NCI-H226 (cell line): ENCODE data around the gene ARL10.
"Not testable (repeated sequence)": the region's sequence is repeated elsewhere in the genome, so short reads cannot be mapped to it uniquely, and the experiment has no call there.

Source experiments
- DNase-seq: peaks from one replicate; pipeline ENCODE4 v3.0.0-alpha.2; 2015

The ARL10 gene

DNA sequence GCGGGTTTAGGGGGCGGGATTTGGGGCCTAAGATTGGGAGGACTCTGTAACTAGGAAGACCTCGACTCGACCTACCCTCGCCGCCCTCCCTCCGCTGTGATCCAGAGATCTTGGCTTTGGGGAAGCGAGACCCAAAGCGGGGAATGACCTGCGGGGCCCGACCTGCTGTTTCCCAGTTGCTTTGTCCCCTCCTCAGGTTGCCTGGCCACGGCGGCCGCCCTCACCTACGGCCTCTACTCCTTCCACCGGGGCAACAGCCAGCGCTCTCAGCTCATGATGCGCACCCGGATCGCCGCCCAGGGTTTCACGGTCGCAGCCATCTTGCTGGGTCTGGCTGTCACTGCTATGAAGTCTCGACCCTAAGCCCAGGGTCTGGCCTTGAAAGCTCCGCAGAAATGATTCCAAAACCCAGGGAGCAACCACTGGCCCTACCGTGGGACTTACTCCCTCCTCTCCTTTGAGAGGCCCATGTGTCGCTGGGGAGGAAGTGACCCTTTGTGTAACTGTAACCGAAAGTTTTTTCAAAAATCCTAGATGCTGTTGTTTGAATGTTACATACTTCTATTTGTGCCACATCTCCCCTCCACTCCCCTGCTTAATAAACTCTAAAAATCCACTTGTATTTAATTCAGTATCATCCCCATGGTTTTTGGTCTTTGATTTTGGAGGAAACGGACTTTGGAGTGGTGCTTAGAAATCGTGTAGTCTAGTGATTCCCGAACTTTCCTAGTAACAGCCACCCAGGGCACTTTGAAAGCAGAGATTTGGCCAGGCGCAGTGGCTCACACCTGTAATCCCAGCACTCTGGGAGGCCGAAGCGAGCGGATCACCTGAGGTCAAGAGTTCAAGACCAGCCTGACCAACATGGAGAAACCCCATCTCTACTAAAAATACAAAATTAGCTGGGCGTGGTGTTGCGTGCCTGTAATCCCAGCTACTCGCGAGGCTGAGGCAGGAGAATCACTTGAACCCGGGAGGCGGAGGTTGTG is 24.1 kb downstream of the ARL10 start:
- no peak for DNase-seq

DNA sequence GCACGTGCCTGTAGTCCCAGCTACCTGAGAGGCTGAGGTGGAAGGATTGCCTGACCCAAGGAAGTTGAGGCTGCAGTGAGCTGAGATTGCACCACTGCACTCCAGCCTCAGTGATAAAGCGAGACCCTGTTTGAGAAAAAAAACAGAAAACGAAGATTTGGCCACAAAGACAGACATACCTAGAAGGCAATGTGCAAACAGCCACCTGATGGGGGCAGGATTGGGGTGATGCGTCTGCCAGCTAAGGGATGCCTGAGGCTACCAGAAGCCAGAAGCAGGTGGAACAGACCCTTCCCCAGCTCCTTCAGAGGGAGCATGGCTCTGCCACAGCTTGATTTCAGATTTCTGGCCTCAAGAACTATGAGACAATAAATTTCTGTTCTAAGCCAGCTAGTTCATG is 26.2 kb downstream of the ARL10 start:
- no peak for DNase-seq

DNA sequence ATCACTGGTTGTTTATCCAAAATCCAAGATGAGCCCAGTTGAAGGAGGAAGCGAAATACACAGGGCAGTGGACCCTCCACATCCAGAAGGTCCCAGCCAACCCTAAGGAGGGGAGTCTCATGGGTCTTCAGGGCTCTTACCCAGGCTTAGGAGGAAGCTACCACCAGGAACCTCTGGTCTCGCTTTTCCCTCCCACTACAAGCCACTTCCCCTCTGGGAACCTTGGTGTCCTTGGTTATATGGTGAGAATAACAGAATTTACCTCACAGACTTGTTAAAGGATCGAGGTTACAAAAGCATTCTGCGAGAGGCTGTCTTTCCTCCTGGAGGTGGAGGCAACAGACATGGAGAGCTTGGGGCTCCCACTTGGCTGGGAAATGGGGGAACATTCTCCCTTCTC is 26.7 kb downstream of the ARL10 start:
- no peak for DNase-seq

DNA sequence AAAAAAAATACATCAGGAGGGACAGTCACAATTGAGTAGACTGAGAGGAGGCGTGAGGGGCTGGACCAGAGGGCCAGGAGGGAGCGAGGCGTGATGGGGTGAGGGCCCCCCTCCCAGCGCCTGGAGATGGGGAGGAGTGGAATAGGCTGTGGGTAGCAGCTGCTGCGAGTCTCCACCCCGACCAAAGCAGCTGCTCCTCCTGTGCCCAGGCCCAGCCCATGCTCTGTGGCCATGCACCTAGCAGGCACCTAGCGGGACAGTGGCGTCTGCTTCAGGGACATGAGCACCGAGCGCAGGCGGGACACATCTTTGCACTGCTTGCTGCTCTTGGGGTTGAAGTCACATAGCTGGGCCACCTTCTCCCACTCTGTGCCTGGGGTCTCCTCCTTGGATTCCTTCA is 27.2 kb downstream of the ARL10 start:
- DNase-seq = no peak

DNA sequence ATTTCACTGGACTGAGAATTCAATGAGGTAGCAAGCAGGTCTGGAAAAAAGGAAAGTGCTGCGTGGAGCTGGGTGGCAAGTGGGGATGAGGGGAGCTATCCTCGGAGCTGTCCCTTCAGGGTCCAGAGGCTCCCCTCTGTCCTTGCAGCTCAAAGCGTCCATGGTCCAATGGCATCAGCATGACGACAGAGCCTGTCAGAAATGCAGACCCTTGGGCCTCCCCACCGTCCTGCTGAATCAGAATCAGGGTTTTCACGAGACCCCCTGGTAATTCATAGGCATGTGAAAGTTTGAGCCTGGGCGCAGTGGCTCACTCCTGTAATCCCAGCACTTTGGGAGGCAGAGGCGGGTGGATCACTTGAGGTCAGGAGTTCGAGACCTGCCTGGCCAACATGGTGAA is 28.8 kb downstream of the ARL10 start:
- no peak for DNase-seq

DNA sequence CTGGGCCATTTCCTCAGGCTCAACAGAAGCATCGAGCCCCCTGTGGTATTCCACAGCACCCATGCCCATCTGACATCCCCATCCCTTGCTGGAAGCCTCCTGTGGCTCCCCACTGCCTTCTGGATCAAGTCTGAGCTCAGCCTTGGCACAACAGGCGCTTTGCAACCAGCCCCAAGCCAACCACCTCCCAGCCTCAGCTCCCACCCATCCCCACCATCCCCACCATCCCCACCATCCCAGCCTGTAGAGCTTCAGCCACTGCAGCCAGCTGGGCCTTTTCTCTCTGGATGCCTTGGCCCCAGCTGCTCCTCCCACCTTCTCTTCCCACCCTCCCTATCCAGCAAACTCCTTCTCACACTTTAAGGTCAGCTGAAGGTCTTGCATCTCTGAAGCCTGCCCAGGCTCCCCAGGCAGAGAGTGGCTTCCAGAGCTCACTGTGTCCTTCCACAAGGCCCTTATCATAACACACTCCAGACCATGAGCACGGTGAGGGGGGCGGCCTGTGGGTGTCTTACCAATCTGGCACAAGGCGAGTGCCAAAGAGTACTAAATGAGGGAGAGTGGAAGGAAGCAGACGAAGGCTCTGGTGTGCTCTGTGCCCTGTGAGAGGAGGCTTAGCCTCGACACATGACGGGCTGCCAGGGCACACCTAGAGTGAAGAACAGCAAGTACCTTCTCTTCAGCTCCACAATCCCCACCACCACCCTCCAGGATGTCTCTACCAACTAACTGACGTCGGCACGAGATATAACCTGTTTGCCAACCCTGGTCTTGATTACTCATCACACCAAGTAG is 29.8 kb downstream of the ARL10 start:
- DNase-seq = no peak

DNA sequence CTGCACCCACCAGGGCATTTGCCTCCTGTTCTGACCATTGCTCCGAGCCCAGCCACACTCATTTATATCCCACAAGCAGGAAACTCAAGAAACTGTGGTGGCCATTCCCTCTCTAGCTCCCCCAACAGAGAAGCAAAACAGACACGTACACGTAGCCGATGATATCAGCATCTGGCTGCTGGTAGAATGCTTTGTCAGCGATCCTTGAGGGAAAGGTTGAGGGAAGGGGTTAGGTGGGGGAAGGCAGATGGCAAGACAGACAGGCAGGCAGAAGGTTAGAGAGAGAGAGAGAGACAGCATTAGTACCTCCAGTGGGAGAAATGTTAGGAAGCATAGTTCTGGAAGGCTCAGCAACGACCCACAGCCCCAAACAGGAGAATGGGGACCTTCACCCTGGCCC is 31.0 kb downstream of the ARL10 start:
- DNase-seq = no peak

GRCh38 chr5:176397736-176398420 is 32.6 kb downstream of the ARL10 start:
- DNase-seq = no peak

DNA sequence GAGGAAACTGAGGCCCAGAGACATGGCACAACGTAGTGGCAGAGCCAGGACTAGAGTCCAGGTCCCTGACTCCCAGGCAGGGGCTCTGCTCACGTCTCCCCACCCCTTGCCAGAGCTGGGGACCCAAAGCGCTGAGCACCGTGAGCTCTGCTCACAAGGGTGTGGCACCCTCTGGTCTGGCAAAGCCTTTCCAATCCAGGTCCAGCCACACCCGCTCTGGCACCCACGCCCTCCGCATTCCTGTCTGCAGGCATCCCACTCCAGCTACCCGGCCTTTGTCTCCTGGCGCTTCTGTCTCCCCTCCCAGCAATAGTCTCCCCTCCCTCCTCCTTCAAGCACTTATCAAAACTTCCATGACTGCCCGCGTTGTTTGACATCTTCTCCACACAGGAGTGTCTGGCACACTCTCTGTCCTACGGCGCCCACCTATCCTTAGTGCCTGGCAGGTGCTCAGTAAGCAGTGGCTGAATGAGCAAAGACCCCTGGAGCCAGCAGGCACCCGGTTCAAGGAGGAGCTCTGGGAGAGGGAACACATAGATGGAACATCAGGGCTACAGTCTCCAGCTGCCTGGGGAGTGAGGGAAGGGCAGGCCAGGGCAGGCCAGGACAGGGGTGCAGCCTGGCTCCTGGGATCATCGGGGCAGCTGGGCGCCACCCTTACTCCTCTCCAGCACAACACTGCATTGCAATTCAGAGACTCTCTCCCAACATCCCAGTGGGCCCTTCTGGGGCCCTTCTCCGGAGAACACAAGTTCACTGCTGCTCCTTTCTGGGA is 35.3 kb downstream of the ARL10 start:
- DNase-seq = peak; percentile 50

DNA sequence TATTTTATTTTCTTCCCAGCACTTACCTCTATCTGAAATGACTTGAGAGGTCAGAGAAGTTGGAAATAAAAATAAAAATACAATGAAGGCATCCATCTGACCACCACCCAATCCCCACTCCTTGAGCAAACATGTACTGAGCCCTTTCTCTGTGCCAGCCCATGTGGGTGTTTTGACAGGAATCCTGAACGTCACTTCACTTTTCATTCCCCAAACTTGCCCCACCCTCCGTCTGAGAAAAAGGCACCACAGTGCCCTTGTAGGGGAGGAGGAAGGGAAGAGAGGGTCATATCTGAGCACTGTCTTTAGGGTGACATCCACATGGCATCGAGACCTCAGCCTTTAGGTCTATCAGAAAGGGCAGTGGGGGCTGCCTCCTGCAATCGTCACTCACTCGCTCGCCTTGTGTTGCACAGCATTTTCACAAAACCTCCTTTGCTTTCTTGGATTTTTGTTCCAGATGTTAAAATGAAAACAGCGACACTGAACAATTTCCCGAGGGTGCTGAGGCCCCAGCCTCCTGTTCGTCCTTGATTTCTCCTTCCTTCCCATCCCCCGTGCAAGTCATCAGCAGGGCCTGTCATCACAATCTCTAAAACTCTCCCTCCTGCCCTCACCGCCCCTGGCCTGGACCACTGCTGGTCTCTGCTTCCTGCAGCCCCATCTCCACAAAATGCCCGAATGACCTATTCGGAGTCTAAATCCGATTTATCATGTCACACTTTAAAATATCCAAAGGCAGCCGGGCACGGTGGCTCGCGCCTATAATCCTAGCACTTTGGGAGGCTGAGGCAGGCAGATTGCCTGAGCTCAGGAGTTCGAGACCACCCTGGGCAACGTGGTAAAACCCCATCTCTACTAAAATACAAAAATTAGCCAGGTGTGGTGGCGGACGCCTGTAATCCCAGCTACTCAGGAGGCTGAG is 36.3 kb downstream of the ARL10 start:
- DNase-seq = no peak

GRCh38 chr5:176405656-176406435 is 40.6 kb downstream of the ARL10 start:
- DNase-seq = no peak

DNA sequence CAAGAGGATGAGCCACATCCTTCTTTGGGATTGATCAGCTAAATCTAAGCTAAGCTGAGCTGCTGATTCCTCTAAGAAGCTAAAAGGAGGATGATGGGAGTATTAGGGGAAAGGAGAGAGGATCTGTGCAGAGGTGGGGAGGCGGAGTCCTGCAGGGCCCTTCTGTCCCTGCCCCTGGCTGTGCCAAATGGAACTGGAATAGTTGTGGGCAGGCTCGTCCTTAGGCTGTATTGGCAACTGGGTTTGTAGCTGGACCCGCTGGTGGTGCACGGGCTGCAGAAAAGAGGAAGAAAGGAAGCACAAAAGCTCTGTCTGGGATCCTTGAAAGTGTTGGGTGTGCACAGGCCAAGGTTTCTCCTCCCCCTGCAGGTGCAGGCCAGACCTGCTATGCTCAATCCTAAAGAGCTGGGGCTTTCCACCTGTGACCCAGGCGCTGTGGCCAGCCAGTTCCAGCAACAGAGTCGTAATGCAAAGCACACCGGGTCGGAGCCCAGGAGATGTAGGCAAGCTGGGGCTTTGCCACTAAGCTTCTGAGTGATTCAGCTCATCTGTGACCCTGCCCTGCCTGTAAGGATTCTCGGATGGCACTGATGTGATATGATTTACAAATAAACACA is 41.3 kb downstream of the ARL10 start:
- DNase-seq = no peak

DNA sequence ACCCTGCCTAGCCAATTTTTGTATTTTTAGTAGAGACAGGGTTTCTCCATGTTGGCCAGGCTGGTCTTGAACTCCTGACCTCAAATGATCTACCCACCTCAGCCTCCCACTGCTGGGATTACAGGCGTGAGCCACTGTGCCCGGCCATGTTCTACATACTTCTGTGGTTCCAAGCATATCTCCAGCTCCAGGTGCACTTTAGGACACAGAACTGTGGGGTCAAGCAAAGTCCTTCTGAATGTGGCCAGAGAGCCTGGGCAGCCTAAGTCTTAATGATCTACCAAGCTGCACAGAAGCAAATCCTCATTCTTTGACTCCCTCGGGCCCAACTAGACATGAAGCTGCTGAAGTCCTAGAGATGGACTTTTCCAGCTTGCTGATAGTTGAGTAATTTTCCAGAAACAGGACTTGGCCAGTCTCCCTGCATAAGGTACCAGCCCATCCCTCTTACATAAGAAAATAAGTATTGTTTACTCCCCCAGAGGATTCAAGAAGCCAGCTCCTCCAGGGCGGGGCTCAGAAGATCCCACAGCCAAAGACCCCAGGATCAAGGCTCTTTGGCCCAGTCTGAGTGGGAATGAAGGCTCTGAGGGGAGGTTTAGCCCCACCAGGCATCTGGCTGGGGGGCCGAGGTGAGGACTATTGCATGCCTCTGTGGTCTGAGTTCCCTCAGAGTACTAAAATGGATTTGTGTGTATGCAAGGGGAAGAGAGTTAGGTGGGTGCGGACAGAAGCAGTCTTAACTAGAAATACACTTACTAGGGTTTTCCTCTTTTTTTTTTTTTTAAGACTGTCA is 42.4 kb downstream of the ARL10 start:
- no peak for DNase-seq

GRCh38 chr5:176408252-176408573 is 42.9 kb downstream of the ARL10 start:
- DNase-seq = not testable (repeated sequence)

- DNase-seq = no peak
Observed at GRCh38 chr5:176408590-176408989, 43.3 kb downstream of the ARL10 start.

GRCh38 chr5:176409765-176410164 is 44.5 kb downstream of the ARL10 start:
- no peak for DNase-seq

- DNase-seq = no peak
Observed at GRCh38 chr5:176410486-176411180, 45.3 kb downstream of the ARL10 start.

GRCh38 chr5:176412517-176413254 is 47.4 kb downstream of the ARL10 start:
- no peak for DNase-seq
